Aorta (tissue), 5 donors: Measurements from ENCODE around the gene SYNGR2. TPM values are rescaled to one million over a fixed set of nuclear protein-coding genes. Genes with fewer than 3 reads are reported as not detected.
A peak's percentile ranks its signal among the peaks of the same experiment; 100 is the strongest.

ENCODE experiments used
- ATAC-seq: fragments of 200-7000 bp; cut with Tn5 transposase; one replicate; pipeline ENCODE4 v1.9.1; 2022; ENCODE audit warnings: moderate library complexity; ENCODE audit not compliant: low FRiP score
- DNase-seq, 2 donors: peaks; one replicate each; pipeline ENCODE4 v3.0.0-alpha.2; 2020
- H3K27ac ChIP-seq, 2 donors: one replicate each; pipeline ENCODE4 v1.5.1; 2013; ENCODE audit warnings: low read length in 2 of 2, mild to moderate bottlenecking in 2 of 2, moderate library complexity in 2 of 2, control low read depth in 1 of 2, inconsistent platforms in 1 of 2, low read depth in 1 of 2
- H3K27me3 ChIP-seq, 2 donors: one replicate each; pipeline ENCODE4 v1.6.1; 2013; ENCODE audit warnings: control low read depth in 1 of 2, low read length in 1 of 2, mild to moderate bottlenecking in 1 of 2, moderate library complexity in 1 of 2; ENCODE audit not compliant: insufficient read depth in 2 of 2, control insufficient read depth in 1 of 2
- H3K36me3 ChIP-seq, 2 donors: one replicate each; pipeline ENCODE4 v1.6.1; 2013; ENCODE audit warnings: control low read depth in 1 of 2, low read length in 1 of 2, mild to moderate bottlenecking in 1 of 2; ENCODE audit not compliant: insufficient read depth in 2 of 2, control insufficient read depth in 1 of 2
- H3K4me1 ChIP-seq, 2 donors: one replicate each; pipeline ENCODE4 v1.6.1; 2013; ENCODE audit warnings: low read length in 2 of 2, control low read depth in 1 of 2, mild to moderate bottlenecking in 1 of 2, moderate library complexity in 1 of 2; ENCODE audit not compliant: insufficient read depth in 2 of 2, control insufficient read depth in 1 of 2
- H3K4me3 ChIP-seq, 2 donors: one replicate each; pipeline ENCODE4 v1.5.1; 2013; ENCODE audit warnings: low read length in 2 of 2, control low read depth in 1 of 2, mild to moderate bottlenecking in 1 of 2
- H3K9me3 ChIP-seq: one replicate; pipeline ENCODE4 v1.6.1; 2013; ENCODE audit warnings: mild to moderate bottlenecking, low read length; ENCODE audit not compliant: control insufficient read depth
- WGBS, 2 donors: extraction: QIAGEN DNeasy Blood & Tissue Kit; methylation state at CpG; one replicate each; pipeline ENCODE4 v1.1.7; 2013; 5-methylcytosine and 5-hydroxymethylcytosine counted together
- intact Hi-C, 2 donors: fragments of 100-400 bp; cut with DNase I; formaldehyde crosslinking; loops; one replicate each; pipeline versions ENCODE4 v1.14.2 to v1.15.0; 2022
- polyA plus RNA-seq, 2 donors: library from polyadenylated mRNA; stranded (reverse); fragments of 200-250 nt; gene quantifications; one replicate each; pipeline ENCODE4 v1.2.3, GENCODE V29; 2013
- total RNA-seq, 2 donors: library from RNA; stranded (reverse); fragmentation: NEBNext Ultra II Directional; extraction: Animal tissue kit (Norgen Biotek cat#: 25700); gene quantifications; one replicate each; pipeline ENCODE4 v1.2.1, GENCODE V29; 2021
- donor health status: healthy with polysubstance abuse.
- donor health status: Bipolar disorder and iron deficiency.
- donor health status: DM: no; HTN: no; CAD: no.
- donor health status: DM: no; HTN: no; CAD: no.
- donor health status: DM: yes; HTN: yes; CAD: no.

The SYNGR2 gene
- total and polyA plus RNA-seq, 4 donors, result 49.0 to 91.9 (median 68.8) TPM

GRCh38 chr17:78123258-78123929, 45.0 kb upstream of the SYNGR2 start:
- DNase-seq (peak in 1 of 2 donors; percentile 12), ATAC-seq (no peak)
- intact Hi-C loops, result no loop called here
- 96 to 97% methylated on average over 5 of the region's 5 CpGs for WGBS, 2 donors
- no peak overlapping the region for H3K4me3 ChIP-seq
- no peak overlapping the region for H3K27ac ChIP-seq
- H3K4me1 ChIP-seq, result no peaks in the 10 kb centered on the region
- H3K9me3 ChIP-seq, result no peaks in the 10 kb centered on the region
- H3K27me3 ChIP-seq, result no peaks in the 10 kb centered on the region
- no peaks in the 10 kb centered on the region for H3K36me3 ChIP-seq

GRCh38 chr17:78124081-78124835, 44.1 kb upstream of the SYNGR2 start:
- Histone ChIP-seq H3K36me3 (no peaks in the 10 kb centered on the region), H3K9me3 (no peaks in the 10 kb centered on the region), H3K27me3 (no peaks in the 10 kb centered on the region), H3K27ac (no peak overlapping the region), H3K4me3 (no peak overlapping the region), H3K4me1 (no peaks in the 10 kb centered on the region)
- peak in 1 of 2 donors; percentile 44 for DNase-seq
- WGBS, 2 donors, result 93% methylated on average over 29 to 30 of the region's 30 CpGs
- ATAC-seq, result no peak
- intact Hi-C loops, result no loop called here

GRCh38 chr17:78124836-78125137, 43.6 kb upstream of the SYNGR2 start:
- no peak for DNase-seq
- H3K4me3 ChIP-seq, result no peak overlapping the region
- H3K36me3 ChIP-seq, result no peaks in the 10 kb centered on the region
- no peak overlapping the region for H3K27ac ChIP-seq
- no peak for ATAC-seq
- no peaks in the 10 kb centered on the region for H3K4me1 ChIP-seq
- no peaks in the 10 kb centered on the region for H3K27me3 ChIP-seq
- no peaks in the 10 kb centered on the region for H3K9me3 ChIP-seq
- intact Hi-C loops, result no loop called here
- 90 to 95% methylated on average over 10 to 12 of the region's 12 CpGs for WGBS, 2 donors

- no peak for ATAC-seq
- DNase-seq, result peak in 1 of 2 donors; percentile 50
- intact Hi-C loops, result no loop called here
- Histone ChIP-seq H3K9me3 (no peaks in the 10 kb centered on the region), H3K4me3 (no peak overlapping the region), H3K36me3 (no peaks in the 10 kb centered on the region), H3K4me1 (no peaks in the 10 kb centered on the region), H3K27me3 (no peaks in the 10 kb centered on the region), H3K27ac (no peak overlapping the region)
- 77 to 84% methylated on average over 37 to 39 of the region's 39 CpGs for WGBS, 2 donors
Measured at GRCh38 chr17:78125138-78125913, 43.1 kb upstream of the SYNGR2 start.

- H3K4me1 ChIP-seq, result no peaks in the 10 kb centered on the region
- H3K36me3 ChIP-seq, result no peaks in the 10 kb centered on the region
- H3K9me3 ChIP-seq, result no peaks in the 10 kb centered on the region
- ATAC-seq (no peak), DNase-seq (peak in 1 of 2 donors; percentile 54)
- intact Hi-C loops, result no loop called here
- H3K4me3 ChIP-seq, result no peak overlapping the region
- 59 to 65% methylated on average over 25 of the region's 25 CpGs for WGBS, 2 donors
- H3K27me3 ChIP-seq, result no peaks in the 10 kb centered on the region
- no peak overlapping the region for H3K27ac ChIP-seq
Measured at GRCh38 chr17:78125976-78126894, 42.1 kb upstream of the SYNGR2 start.

GRCh38 chr17:78126895-78127238, 41.5 kb upstream of the SYNGR2 start:
- H3K27me3 ChIP-seq, result no peaks in the 10 kb centered on the region
- no peak overlapping the region for H3K4me3 ChIP-seq
- H3K27ac ChIP-seq, result no peak overlapping the region
- DNase-seq (no peak), ATAC-seq (no peak)
- intact Hi-C loops, result no loop called here
- no peaks in the 10 kb centered on the region for H3K4me1 ChIP-seq
- WGBS, 2 donors, result 88 to 91% methylated on average over 6 of the region's 6 CpGs
- no peaks in the 10 kb centered on the region for H3K36me3 ChIP-seq
- H3K9me3 ChIP-seq, result no peaks in the 10 kb centered on the region

GRCh38 chr17:78127239-78127887, 41.0 kb upstream of the SYNGR2 start:
- ATAC-seq (peak; percentile 9), DNase-seq (peak; percentile 82 to 85)
- Histone ChIP-seq H3K4me3 (no peak overlapping the region), H3K36me3 (no peaks in the 10 kb centered on the region), H3K27ac (no peak overlapping the region), H3K4me1 (no peaks in the 10 kb centered on the region), H3K9me3 (no peaks in the 10 kb centered on the region), H3K27me3 (no peaks in the 10 kb centered on the region)
- WGBS, 2 donors, result 36 to 40% methylated on average over 25 of the region's 25 CpGs
- intact Hi-C loops, result no loop called here
